ENCODE data around the gene FABP1.

GRCh38 chr2:88108796-88109195, 19.1 kb downstream of the FABP1 start:
- TF ChIP-seq CTCF (IDR thresholded peaks at IDR 0.05) (no peak), HMGXB4 (CRISPR knock-in tag; IDR thresholded peaks at IDR 0.05; ENCODE audit: borderline replicate concordance) (no peak), RFX5 (IDR thresholded peaks at IDR 0.05) (no peak), SMC3 (IDR thresholded peaks at IDR 0.05) (no peak), MAX (IDR thresholded peaks at IDR 0.05) (no peak), REST (IDR thresholded peaks at IDR 0.05) (no peak), KDM5A (IDR thresholded peaks at IDR 0.05) (no peak), PBX3 (IDR thresholded peaks at IDR 0.05) (no peak), JUNB (IDR thresholded peaks at IDR 0.05) (no peak), ZC3H11A (IDR thresholded peaks at IDR 0.05) (no peak), ZFP36 (IDR thresholded peaks at IDR 0.05; ENCODE audit: borderline replicate concordance, partially characterized antibody) (no peak), POLR2A (IDR thresholded peaks at IDR 0.05; ENCODE audit: low read length) (no peak)
